ENCODE data around the gene PPIG. TPM values are rescaled to one million over a fixed set of nuclear protein-coding genes. Genes with fewer than 3 reads are reported as not detected.

Gene PPIG
- total RNA-seq, 1 experiment from 2014 or later = 66.2 TPM

DNA sequence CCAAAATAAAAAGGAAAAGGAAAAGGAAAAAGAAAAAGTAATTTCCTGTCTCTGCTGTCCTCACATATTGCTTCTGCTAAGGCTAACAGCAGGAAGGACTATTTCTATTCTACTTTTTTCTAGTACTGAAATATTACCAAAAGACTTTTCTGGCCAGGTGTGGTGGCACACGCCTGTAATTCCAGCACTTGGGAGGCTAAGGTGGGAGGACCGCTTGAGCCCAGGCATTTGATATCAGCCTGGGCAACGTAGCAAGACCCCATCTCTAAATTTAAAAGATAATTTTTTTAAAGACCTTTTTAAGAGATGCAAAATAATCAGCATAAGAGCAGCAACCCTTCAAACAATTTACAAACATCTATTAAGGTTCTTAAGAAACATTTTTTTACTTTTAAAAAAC, 41.7 kb upstream of the PPIG start:
- no peaks in the 10 kb centered on the region for H3K79me2 ChIP-seq (ENCODE audit: insufficient read depth, low read length)
- no peaks in the 10 kb centered on the region for H4K20me1 ChIP-seq (ENCODE audit: control insufficient read depth, insufficient read depth, insufficient read length)
- no peak overlapping the region for H2BK5ac ChIP-seq (ENCODE audit: insufficient read length, low read length)
- H3K9ac ChIP-seq (ENCODE audit: extremely low read depth, insufficient read length, low read length) = no peak overlapping the region
- no peak overlapping the region for H3K27ac ChIP-seq (ENCODE audit: insufficient read length, low read depth, low read length)
- H3K18ac ChIP-seq (ENCODE audit: insufficient read length, low read depth, low read length) = no peak overlapping the region
- no peak for DNase-seq
- no peaks in the 10 kb centered on the region for H3K79me1 ChIP-seq (ENCODE audit: insufficient read depth, low read depth, low read length, poor library complexity, severe bottlenecking)
- no peak overlapping the region for H3K4ac ChIP-seq (ENCODE audit: low read depth, low read length)
- no peak overlapping the region for H3T11ph ChIP-seq (ENCODE audit: low read length)
- H3K27me3 ChIP-seq (ENCODE audit: insufficient read depth, low read length) = no peaks in the 10 kb centered on the region
- no peak overlapping the region for H3K23ac ChIP-seq (ENCODE audit: insufficient read length, low read depth, low read length)
- no peak overlapping the region for H3K27ac Mint-ChIP-seq
- no peak overlapping the region for H3K14ac ChIP-seq (ENCODE audit: insufficient read depth, low read length)
- H3K4me3 Mint-ChIP-seq = no peak overlapping the region
- no peaks in the 10 kb centered on the region for H3K9me3 ChIP-seq (ENCODE audit: control insufficient read depth, low read depth, low read length)
- no peak overlapping the region for H3K4me2 ChIP-seq (ENCODE audit: insufficient read depth, insufficient read length, low read length)
- no peak overlapping the region for H2AK5ac ChIP-seq (ENCODE audit: insufficient read length, low read length)
- H2AFZ ChIP-seq (ENCODE audit: low read length) = no peak overlapping the region
- no peaks in the 10 kb centered on the region for H3K27me3 Mint-ChIP-seq (ENCODE audit: low read depth)
- H2BK20ac ChIP-seq (ENCODE audit: low read depth, low read length, poor library complexity, severe bottlenecking) = no peak overlapping the region
- H3K4me1 Mint-ChIP-seq = no peaks in the 10 kb centered on the region
- no peak overlapping the region for H4K5ac ChIP-seq (ENCODE audit: insufficient read length, low read depth, low read length)
- no peak overlapping the region for H4K8ac ChIP-seq (replicated peaks; ENCODE audit: insufficient read length, low read depth, low read length)
- H4K91ac ChIP-seq (ENCODE audit: insufficient read length, low read depth, low read length) = no peak overlapping the region
- no peaks in the 10 kb centered on the region for H3K9me3 Mint-ChIP-seq
- no peak overlapping the region for H2BK12ac ChIP-seq (ENCODE audit: insufficient read length, low read depth, low read length)
- no peak overlapping the region for H2BK15ac ChIP-seq (ENCODE audit: low read depth, low read length)
- no peaks in the 10 kb centered on the region for H3K23me2 ChIP-seq (ENCODE audit: insufficient read length, low read depth, low read length, poor library complexity, severe bottlenecking)
- peaks cover 4 to 48% (median 34%) of the 10 kb centered on the region in 3 experiments; a peak in 6 of 7 replicates for H3K36me3 Mint-ChIP-seq (ENCODE audit: insufficient read depth in 1 of 3, low read depth in 3 of 3)
- TF ChIP-seq, protein P1, sequence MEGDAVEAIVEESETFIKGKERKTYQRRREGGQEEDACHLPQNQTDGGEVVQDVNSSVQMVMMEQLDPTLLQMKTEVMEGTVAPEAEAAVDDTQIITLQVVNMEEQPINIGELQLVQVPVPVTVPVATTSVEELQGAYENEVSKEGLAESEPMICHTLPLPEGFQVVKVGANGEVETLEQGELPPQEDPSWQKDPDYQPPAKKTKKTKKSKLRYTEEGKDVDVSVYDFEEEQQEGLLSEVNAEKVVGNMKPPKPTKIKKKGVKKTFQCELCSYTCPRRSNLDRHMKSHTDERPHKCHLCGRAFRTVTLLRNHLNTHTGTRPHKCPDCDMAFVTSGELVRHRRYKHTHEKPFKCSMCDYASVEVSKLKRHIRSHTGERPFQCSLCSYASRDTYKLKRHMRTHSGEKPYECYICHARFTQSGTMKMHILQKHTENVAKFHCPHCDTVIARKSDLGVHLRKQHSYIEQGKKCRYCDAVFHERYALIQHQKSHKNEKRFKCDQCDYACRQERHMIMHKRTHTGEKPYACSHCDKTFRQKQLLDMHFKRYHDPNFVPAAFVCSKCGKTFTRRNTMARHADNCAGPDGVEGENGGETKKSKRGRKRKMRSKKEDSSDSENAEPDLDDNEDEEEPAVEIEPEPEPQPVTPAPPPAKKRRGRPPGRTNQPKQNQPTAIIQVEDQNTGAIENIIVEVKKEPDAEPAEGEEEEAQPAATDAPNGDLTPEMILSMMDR (conservative IDR thresholded peaks at IDR 0.05) = no peak
- H3K56ac ChIP-seq (ENCODE audit: insufficient read length, low read depth, low read length) = no peak overlapping the region
- H2BK120ac ChIP-seq (ENCODE audit: low read depth, low read length, poor library complexity, severe bottlenecking) = no peak overlapping the region
- WGBS (ENCODE audit: extremely low coverage, insufficient read length, low lambda C conversion rate) = no CpG with 5 or more reads among the region's 3 CpGs
- H3K4me1 ChIP-seq (ENCODE audit: insufficient read depth, low read length) = no peaks in the 10 kb centered on the region
